ENCODE results near the gene HNMT.

Gene HNMT

DNA sequence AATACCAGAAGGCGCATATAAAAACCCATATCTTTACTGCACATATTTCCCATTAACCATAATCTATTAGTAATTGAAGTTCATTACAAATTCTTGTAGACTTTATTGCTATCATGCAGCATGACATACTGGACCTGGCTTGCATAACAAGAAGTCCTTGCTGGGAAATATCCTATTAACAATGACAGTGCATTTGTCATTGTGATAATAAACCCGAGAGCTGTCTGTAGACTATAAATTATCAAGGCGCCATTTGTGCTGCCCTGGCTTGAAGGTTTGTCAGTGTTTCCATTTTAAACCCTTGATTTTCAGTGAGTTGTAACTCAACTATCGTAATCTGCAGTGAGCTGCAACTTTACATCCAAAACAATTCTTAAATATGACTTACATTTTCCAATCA is 59.0 kb downstream of the HNMT start:
- no peak overlapping the region for H3K27ac ChIP-seq

GRCh38 chr2:138023976-138024375 is 59.7 kb downstream of the HNMT start:
- TF ChIP-seq, protein P1, sequence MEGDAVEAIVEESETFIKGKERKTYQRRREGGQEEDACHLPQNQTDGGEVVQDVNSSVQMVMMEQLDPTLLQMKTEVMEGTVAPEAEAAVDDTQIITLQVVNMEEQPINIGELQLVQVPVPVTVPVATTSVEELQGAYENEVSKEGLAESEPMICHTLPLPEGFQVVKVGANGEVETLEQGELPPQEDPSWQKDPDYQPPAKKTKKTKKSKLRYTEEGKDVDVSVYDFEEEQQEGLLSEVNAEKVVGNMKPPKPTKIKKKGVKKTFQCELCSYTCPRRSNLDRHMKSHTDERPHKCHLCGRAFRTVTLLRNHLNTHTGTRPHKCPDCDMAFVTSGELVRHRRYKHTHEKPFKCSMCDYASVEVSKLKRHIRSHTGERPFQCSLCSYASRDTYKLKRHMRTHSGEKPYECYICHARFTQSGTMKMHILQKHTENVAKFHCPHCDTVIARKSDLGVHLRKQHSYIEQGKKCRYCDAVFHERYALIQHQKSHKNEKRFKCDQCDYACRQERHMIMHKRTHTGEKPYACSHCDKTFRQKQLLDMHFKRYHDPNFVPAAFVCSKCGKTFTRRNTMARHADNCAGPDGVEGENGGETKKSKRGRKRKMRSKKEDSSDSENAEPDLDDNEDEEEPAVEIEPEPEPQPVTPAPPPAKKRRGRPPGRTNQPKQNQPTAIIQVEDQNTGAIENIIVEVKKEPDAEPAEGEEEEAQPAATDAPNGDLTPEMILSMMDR (IDR thresholded peaks at IDR 0.05): no peak
- TF ChIP-seq ZFX (IDR thresholded peaks at IDR 0.05; ENCODE audit: borderline replicate concordance): no peak
- no peak overlapping the region for H3K27ac ChIP-seq

More for the DNA sequence above, 59.0 kb downstream of the HNMT start:
- TF ChIP-seq, protein P1 (IDR thresholded peaks at IDR 0.05): no peak
- TF ChIP-seq ZFX (IDR thresholded peaks at IDR 0.05; ENCODE audit: borderline replicate concordance): no peak

DNA sequence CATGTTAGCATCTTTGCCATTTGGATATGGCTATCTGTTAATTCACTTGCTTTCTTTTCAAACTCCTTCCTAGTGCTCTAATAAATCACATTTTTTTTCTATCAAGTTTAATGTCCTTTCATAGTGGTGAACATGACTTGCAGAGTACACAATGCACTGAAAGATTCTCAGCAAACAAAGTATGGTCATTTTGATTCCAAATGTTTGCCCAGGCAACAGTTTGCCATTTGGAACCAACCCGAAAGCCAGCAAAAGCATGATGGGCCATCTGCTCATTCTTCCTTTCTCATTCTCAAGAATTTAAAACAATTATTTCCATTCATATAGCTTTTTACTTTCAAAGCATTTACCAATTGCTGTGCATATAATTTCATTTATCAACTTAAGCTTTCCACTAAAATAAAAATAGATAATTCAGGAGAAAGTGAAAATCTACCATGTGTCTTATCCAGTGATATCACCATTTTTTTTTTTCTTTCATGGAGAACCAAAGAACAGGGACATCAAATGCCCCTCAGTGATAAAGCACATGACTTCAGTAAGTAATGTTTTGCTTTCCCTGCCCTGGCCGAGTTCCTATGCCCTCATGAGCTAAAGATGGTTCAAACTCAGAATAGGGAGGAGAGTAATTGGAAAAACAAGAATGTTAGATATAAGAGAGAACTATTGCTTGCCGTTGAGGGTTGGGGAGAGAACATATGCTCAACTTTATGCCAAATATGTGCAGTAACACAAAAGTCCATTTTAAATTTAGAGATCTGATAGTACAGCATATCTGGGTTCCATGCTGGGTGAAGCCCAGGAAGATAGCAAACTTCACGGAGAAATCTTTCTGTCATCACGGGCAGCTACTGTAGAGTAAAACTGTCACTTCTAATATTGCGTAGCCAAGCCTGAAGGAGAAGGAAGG is 62.1 kb downstream of the HNMT start:
- H3K27ac ChIP-seq: no peak overlapping the region
- TF ChIP-seq, protein P1 (IDR thresholded peaks at IDR 0.05): no peak

DNA sequence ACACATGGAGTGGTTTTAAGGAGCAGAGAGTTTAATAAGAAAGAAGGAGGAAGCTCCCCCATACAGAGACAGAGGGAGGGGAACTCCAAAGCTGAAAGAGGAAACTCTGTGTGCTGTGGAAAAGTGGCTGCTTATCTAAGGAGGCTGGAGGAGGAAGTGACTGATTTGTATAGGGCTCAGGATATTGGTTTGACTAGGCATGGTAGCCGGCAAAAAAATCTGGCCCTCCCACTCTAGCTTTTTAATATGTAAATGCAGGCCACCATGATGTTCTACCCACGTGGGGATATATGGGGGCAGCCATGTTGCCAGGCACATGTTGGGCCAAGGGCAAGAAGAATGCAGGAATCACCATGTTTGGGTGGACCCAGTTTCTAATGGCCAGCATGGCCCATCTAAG is 64.3 kb downstream of the HNMT start:
- no peak for TF ChIP-seq ZFX (IDR thresholded peaks at IDR 0.05; ENCODE audit: borderline replicate concordance)
- TF ChIP-seq, protein P1 (IDR thresholded peaks at IDR 0.05): no peak
- H3K27ac ChIP-seq: no peak overlapping the region

- TF ChIP-seq ZFX (IDR thresholded peaks at IDR 0.05; ENCODE audit: borderline replicate concordance): no peak
- TF ChIP-seq, protein P1 (IDR thresholded peaks at IDR 0.05): no peak
- no peak overlapping the region for H3K27ac ChIP-seq
These were observed 65.0 kb downstream of the HNMT start for GRCh38 chr2:138029276-138029675.

DNA sequence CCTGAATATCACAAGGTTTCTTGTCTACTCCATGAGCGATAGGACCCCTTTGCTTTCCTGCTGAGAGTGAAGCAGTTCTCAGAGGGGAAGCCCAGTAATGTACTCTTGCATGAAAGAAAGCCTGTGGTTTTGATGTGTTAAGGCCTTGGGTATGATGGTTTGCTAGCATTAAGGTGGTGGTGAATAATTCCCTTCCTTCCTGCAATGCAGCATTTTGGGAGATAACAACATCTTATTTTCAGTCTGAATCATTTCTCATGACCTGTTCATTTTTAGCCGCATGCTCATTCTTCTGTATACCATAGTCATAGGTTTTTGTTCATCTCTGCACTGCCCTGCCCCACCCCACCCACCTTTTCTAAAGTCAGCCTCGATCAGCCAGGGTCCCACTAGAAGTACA is 66.2 kb downstream of the HNMT start:
- no peak for TF ChIP-seq ZFX (IDR thresholded peaks at IDR 0.05; ENCODE audit: borderline replicate concordance)
- TF ChIP-seq, protein P1 (IDR thresholded peaks at IDR 0.05): no peak
- H3K27ac ChIP-seq: no peak overlapping the region

DNA sequence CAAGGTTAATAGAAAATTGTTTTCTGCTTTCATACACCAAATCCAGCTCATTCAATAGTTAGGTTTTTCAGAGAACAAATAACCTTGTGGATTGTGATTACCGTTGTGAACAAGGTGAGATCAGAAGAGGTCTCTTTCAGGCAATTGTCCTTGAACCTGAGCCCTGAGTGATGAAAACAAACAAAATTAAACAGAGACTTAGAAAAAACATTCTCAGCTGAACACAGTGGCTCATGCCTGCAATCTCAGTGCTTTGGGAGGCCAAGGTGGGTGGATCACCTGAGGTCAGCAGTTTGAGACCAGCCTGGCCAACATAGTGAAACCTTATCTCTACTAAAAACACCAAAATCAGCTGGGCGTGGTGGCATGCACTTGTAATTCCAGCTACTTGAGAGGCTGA is 68.1 kb downstream of the HNMT start:
- H3K27ac ChIP-seq: no peak overlapping the region
- TF ChIP-seq, protein P1 (IDR thresholded peaks at IDR 0.05): no peak

All from 22Rv1 (cell line).